GM19463 (cell line): ENCODE results near the gene FASTKD3.

ENCODE experiments used
- ATAC-seq: cut with Tn5 transposase; IDR thresholded peaks from one replicate; pipeline ENCODE4 v1.9.1; 2021; ENCODE audit warnings: mild to moderate bottlenecking, moderate library complexity; ENCODE audit not compliant: unreplicated experiment

FASTKD3 gene

GRCh38 chr5:7881816-7882215, 13.0 kb upstream of the FASTKD3 start:
- no peak for ATAC-seq

- no peak for ATAC-seq
Measured at GRCh38 chr5:7881091-7881490, 12.3 kb upstream of the FASTKD3 start.

- ATAC-seq = peak; percentile 93
Measured at GRCh38 chr5:7878381-7878873, 9.6 kb upstream of the FASTKD3 start.

GRCh38 chr5:7877851-7878250, 9.0 kb upstream of the FASTKD3 start:
- ATAC-seq = no peak

GRCh38 chr5:7876867-7877266, 8.0 kb upstream of the FASTKD3 start:
- no peak for ATAC-seq

GRCh38 chr5:7875151-7875550, 6.3 kb upstream of the FASTKD3 start:
- ATAC-seq = no peak

GRCh38 chr5:7874639-7875038, 5.8 kb upstream of the FASTKD3 start:
- ATAC-seq = no peak

- no peak for ATAC-seq
Measured at GRCh38 chr5:7873216-7873615, 4.4 kb upstream of the FASTKD3 start.

GRCh38 chr5:7872517-7873130, 3.8 kb upstream of the FASTKD3 start:
- ATAC-seq = no peak

- peak; percentile 15 for ATAC-seq
Measured at GRCh38 chr5:7871653-7872052, 2.8 kb upstream of the FASTKD3 start.

GRCh38 chr5:7869474-7870136, 774 bp upstream of the FASTKD3 start:
- peak; percentile 26 for ATAC-seq

- no peak for ATAC-seq
Measured at GRCh38 chr5:7868427-7868772, 431 bp downstream of the FASTKD3 start.

- no peak for ATAC-seq
Measured at GRCh38 chr5:7867260-7867659, 1.6 kb downstream of the FASTKD3 start.

GRCh38 chr5:7866196-7866595, 2.6 kb downstream of the FASTKD3 start:
- ATAC-seq = no peak

GRCh38 chr5:7857926-7858632, 10.8 kb downstream of the FASTKD3 start:
- ATAC-seq = no peak

- no peak for ATAC-seq
Measured at GRCh38 chr5:7857361-7857760, 11.5 kb downstream of the FASTKD3 start.

GRCh38 chr5:7856855-7857254, 12.0 kb downstream of the FASTKD3 start:
- ATAC-seq = no peak

- ATAC-seq = no peak
Measured at GRCh38 chr5:7855611-7856010, 13.2 kb downstream of the FASTKD3 start.

- no peak for ATAC-seq
Measured at GRCh38 chr5:7852988-7853387, 15.8 kb downstream of the FASTKD3 start.

GRCh38 chr5:7852542-7852941, 16.3 kb downstream of the FASTKD3 start:
- no peak for ATAC-seq

GRCh38 chr5:7851617-7852289, 17.1 kb downstream of the FASTKD3 start:
- no peak for ATAC-seq

GRCh38 chr5:7851240-7851592, 17.6 kb downstream of the FASTKD3 start:
- no peak for ATAC-seq
